Measurements from ENCODE around the gene LRIG3. TPM values are rescaled to one million over a fixed set of nuclear protein-coding genes. Genes with fewer than 3 reads are reported as not detected.
"Not testable (repeated sequence)": the region's sequence is repeated elsewhere in the genome, so short reads cannot be mapped to it uniquely, and the experiment has no call there.

The LRIG3 gene
- 50.8 TPM for total RNA-seq

GRCh38 chr12:58920102-58920960, at the start of gene LRIG3:
Gene LRIG3 (minus strand): TSS chr12:58920504. CDS start chr12:58920235, 269 bp downstream.
- DNase-seq (ENCODE audit: low spot score), result peak; percentile 91

GRCh38 chr12:58969237-58969636, 48.9 kb upstream of the LRIG3 start:
- no peak for DNase-seq (ENCODE audit: low spot score)

GRCh38 chr12:58967561-58967960, 47.3 kb upstream of the LRIG3 start:
- no peak for DNase-seq (ENCODE audit: low spot score)

GRCh38 chr12:58966939-58967338, 46.6 kb upstream of the LRIG3 start:
- no peak for DNase-seq (ENCODE audit: low spot score)

GRCh38 chr12:58965568-58965967, 45.3 kb upstream of the LRIG3 start:
- DNase-seq (ENCODE audit: low spot score), result no peak

GRCh38 chr12:58963844-58964243, 43.5 kb upstream of the LRIG3 start:
- no peak for DNase-seq (ENCODE audit: low spot score)

GRCh38 chr12:58961906-58962305, 41.6 kb upstream of the LRIG3 start:
- DNase-seq (ENCODE audit: low spot score), result no peak

- DNase-seq (ENCODE audit: low spot score), result no peak
These were observed 40.9 kb upstream of the LRIG3 start for GRCh38 chr12:58961166-58961565.

- DNase-seq (ENCODE audit: low spot score), result no peak
These were observed 39.5 kb upstream of the LRIG3 start for GRCh38 chr12:58959639-58960300.

GRCh38 chr12:58957298-58957697, 37.0 kb upstream of the LRIG3 start:
- DNase-seq (ENCODE audit: low spot score), result no peak

- no peak for DNase-seq (ENCODE audit: low spot score)
These were observed 35.5 kb upstream of the LRIG3 start for GRCh38 chr12:58955849-58956248.

GRCh38 chr12:58954002-58954401, 33.7 kb upstream of the LRIG3 start:
- no peak for DNase-seq (ENCODE audit: low spot score)

GRCh38 chr12:58950739-58951100, 30.4 kb upstream of the LRIG3 start:
- no peak for DNase-seq (ENCODE audit: low spot score)

GRCh38 chr12:58949954-58950738, 29.8 kb upstream of the LRIG3 start:
- DNase-seq (ENCODE audit: low spot score), result not testable (repeated sequence)

- DNase-seq (ENCODE audit: low spot score), result no peak
These were observed 22.8 kb upstream of the LRIG3 start for GRCh38 chr12:58943079-58943478.

GRCh38 chr12:58942345-58942744, 22.0 kb upstream of the LRIG3 start:
- DNase-seq (ENCODE audit: low spot score), result no peak

GRCh38 chr12:58939399-58940100, 19.2 kb upstream of the LRIG3 start:
- no peak for DNase-seq (ENCODE audit: low spot score)

- no peak for DNase-seq (ENCODE audit: low spot score)
These were observed 18.1 kb upstream of the LRIG3 start for GRCh38 chr12:58938440-58938839.

GRCh38 chr12:58934528-58934927, 14.2 kb upstream of the LRIG3 start:
- no peak for DNase-seq (ENCODE audit: low spot score)

- DNase-seq (ENCODE audit: low spot score), result no peak
These were observed 12.7 kb upstream of the LRIG3 start for GRCh38 chr12:58932806-58933681.

- no peak for DNase-seq (ENCODE audit: low spot score)
These were observed 11.2 kb upstream of the LRIG3 start for GRCh38 chr12:58931518-58931917.
